ENCODE results near the gene EHMT1. TPM values are rescaled to one million over a fixed set of nuclear protein-coding genes. Genes with fewer than 3 reads are reported as not detected.

Gene EHMT1
- total and polyA plus RNA-seq, 2 of the 8 experiments (the other 6 are each of a cell fraction or from before 2014, with no cell fraction given), result 95.7 to 163 TPM

GRCh38 chr9:137579259-137579604 lies 39.6 kb upstream of the EHMT1 start:
- no peaks in the 10 kb centered on the region for H3K9me3 ChIP-seq (ENCODE audit: insufficient read depth in 2 of 2, low read depth in 1 of 2, low read length in 1 of 2)
- POLR2A ChIA-PET (ENCODE audit: partially characterized antibody), result interaction anchor here (1.7 to 4.6 kb wide), 5 partner anchors 11 to 156 kb away, joined by 3 to 45 read pairs (median 16); partner anchors contain the start of genes EHMT1, EXD3, MRPL41 and NOXA1
- peaks cover 12 to 35% of the 10 kb centered on the region in 2 experiments for H3K79me2 ChIP-seq (ENCODE audit: control insufficient read depth in 1 of 2, insufficient read depth in 2 of 2, low read length in 2 of 2)
- CTCF ChIA-PET (ENCODE audit: partially characterized antibody), result interaction anchor here (0.7 to 5.9 kb wide), 7 partner anchors 9 to 93 kb away, joined by 3 to 46 read pairs (median 5); partner anchors contain the start of gene MRPL41
- H4K8ac ChIP-seq (ENCODE audit: extremely low read depth, insufficient read depth, low read length), result no peak overlapping the region
- no peak overlapping the region for H2BK12ac ChIP-seq (ENCODE audit: low read depth, low read length)
- peaks cover 25 to 53% (median 37%) of the 10 kb centered on the region in 4 experiments for H3K36me3 ChIP-seq (ENCODE audit: control insufficient read depth in 2 of 4, insufficient read depth in 4 of 4, low read length in 3 of 4)
- no peak overlapping the region for H3K4ac ChIP-seq (replicated peaks; ENCODE audit: insufficient read length, low read depth, low read length)
- no peak overlapping the region for H2BK15ac ChIP-seq (ENCODE audit: low read length)
- H2AFZ ChIP-seq (ENCODE audit: low read length), result no peak overlapping the region
- H2AK5ac ChIP-seq (ENCODE audit: low read depth, low read length), result no peak overlapping the region
- H3K56ac ChIP-seq (replicated peaks; ENCODE audit: insufficient read length, low read depth, low read length), result no peak overlapping the region
- H2BK120ac ChIP-seq (replicated peaks; ENCODE audit: low read depth, low read length), result no peak overlapping the region
- H3K27ac ChIP-seq (ENCODE audit: low read depth, low read length), result no peak overlapping the region
- no peaks in the 10 kb centered on the region for H3K27me3 ChIP-seq (replicated peaks in 1 of 4; ENCODE audit: control insufficient read depth in 3 of 4, extremely low read depth in 1 of 4, insufficient read depth in 3 of 4, low read length in 3 of 4)
- peaks cover 0 to 23% (median 7%) of the 10 kb centered on the region in 4 experiments; a peak in 6 of 7 replicates for H3K4me1 ChIP-seq (replicated peaks in 1 of 4; ENCODE audit: control insufficient read depth in 3 of 4, insufficient read depth in 4 of 4, low read length in 3 of 4)
- no peak overlapping the region for H3K9ac ChIP-seq (replicated peaks in 1 of 4; ENCODE audit: extremely low read depth in 1 of 4, low read depth in 3 of 4, low read length in 3 of 4)
- no peak overlapping the region for H2BK20ac ChIP-seq (ENCODE audit: low read length)
- peak overlapping the region; percentile 72 for H4K91ac ChIP-seq (replicated peaks; ENCODE audit: insufficient read length, low read length)
- H3K23ac ChIP-seq (ENCODE audit: insufficient read length), result no peak overlapping the region
- no peak for FAIRE-seq
- H2BK5ac ChIP-seq (ENCODE audit: low read depth, low read length), result no peak overlapping the region
- no peak for DNase-seq (ENCODE audit: low read depth in 1 of 2, low spot score in 2 of 2)
- 42% methylated on average over 19 of the region's 19 CpGs; no CpG with 5 or more reads in 1 of the 2 experiments for WGBS, 2 experiments (ENCODE audit: extremely low coverage in 1 of 2, insufficient coverage in 1 of 2, insufficient read length in 1 of 2, insufficient replicate concordance in 2 of 2, low coverage in 1 of 2, low lambda C conversion rate in 2 of 2, missing lambda C conversion rate in 1 of 2)
- H3K18ac ChIP-seq (ENCODE audit: extremely low read depth, low read length), result no peak overlapping the region; the same call in 1 of the 2 replicates
- H3K4me2 ChIP-seq (ENCODE audit: insufficient read depth in 1 of 2, low read depth in 2 of 2, low read length in 2 of 2), result peak overlapping the region in 1 of 2 experiments; percentile 65; a peak in 3 of 4 replicates
- H4K20me1 ChIP-seq (replicated peaks in 1 of 2; ENCODE audit: control insufficient read depth in 1 of 2, insufficient read depth in 2 of 2, low read length in 2 of 2), result peaks cover 18 to 46% of the 10 kb centered on the region in 2 experiments
- H3K79me1 ChIP-seq (ENCODE audit: low read depth, low read length), result peaks cover 25% of the 10 kb centered on the region
- H3K4me3 ChIP-seq (ENCODE audit: extremely low read depth in 1 of 4, insufficient read depth in 2 of 4, low read depth in 3 of 4, low read length in 4 of 4), result peak overlapping the region; percentile 6 to 88 (median 30); a peak in 5 of 8 replicates
- H4K5ac ChIP-seq (ENCODE audit: insufficient read length, low read depth, low read length), result no peak overlapping the region
- H3K23me2 ChIP-seq (ENCODE audit: low read depth, low read length), result peaks cover 3% of the 10 kb centered on the region; the same call in 1 of the 2 replicates
- H3K14ac ChIP-seq (ENCODE audit: insufficient read length), result no peak overlapping the region
- TF ChIP-seq, protein P1, sequence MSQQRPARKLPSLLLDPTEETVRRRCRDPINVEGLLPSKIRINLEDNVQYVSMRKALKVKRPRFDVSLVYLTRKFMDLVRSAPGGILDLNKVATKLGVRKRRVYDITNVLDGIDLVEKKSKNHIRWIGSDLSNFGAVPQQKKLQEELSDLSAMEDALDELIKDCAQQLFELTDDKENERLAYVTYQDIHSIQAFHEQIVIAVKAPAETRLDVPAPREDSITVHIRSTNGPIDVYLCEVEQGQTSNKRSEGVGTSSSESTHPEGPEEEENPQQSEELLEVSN (IDR thresholded peaks at IDR 0.05), result no peak
- TF ChIP-seq SRF (IDR thresholded peaks at IDR 0.05; ENCODE audit: low read depth, low read length) (no peak), KDM1A (IDR thresholded peaks at IDR 0.05; ENCODE audit: borderline replicate concordance, low read length) (no peak), TCF12 (IDR thresholded peaks at IDR 0.05; ENCODE audit: low read depth, low read length) (no peak), ATF3 (IDR thresholded peaks at IDR 0.05; ENCODE audit: insufficient read depth, low read depth, low read length) (no peak), YY1 (IDR thresholded peaks at IDR 0.05; ENCODE audit: low read depth, low read length) (no peak), POU5F1 (IDR thresholded peaks at IDR 0.05; ENCODE audit: low read depth, low read length) (no peak), RBBP5 (IDR thresholded peaks at IDR 0.05; ENCODE audit: borderline replicate concordance, low read depth, low read length) (no peak), PHF8 (conservative IDR thresholded peaks at IDR 0.05; ENCODE audit: low read depth, low read length) (no peak)

Measured in H1 (cell line).